A673 (cell line): Measurements from ENCODE around the gene ATP2C1. TPM values are rescaled to one million over a fixed set of nuclear protein-coding genes. Genes with fewer than 3 reads are reported as not detected.

Experiments used
- BruUV-seq: library from RNA; stranded (reverse); fragments of 400-500 nt; replicated peaks from 2 replicates; lab custom pipeline; 2021; lab: Mats Ljungman, UMichigan
- CTCF ChIA-PET: fragments of 300-600 bp; sonication (Branson Sonifier 250); formaldehyde crosslinking; loops from one replicate; lab custom pipeline; 2022; ENCODE audit warnings: antibody characterized with exemption; lab: Charles Lee
- POLR2A ChIA-PET: fragments of 300-600 bp; sonication (Branson Sonifier 250); formaldehyde crosslinking; loops from one replicate; lab custom pipeline; 2022; ENCODE audit warnings: antibody characterized with exemption; ENCODE audit not compliant: low non-redundant PET; lab: Charles Lee
- DNase-seq: peaks from one replicate; pipeline ENCODE4 v3.0.0-alpha.2; 2015; ENCODE audit warnings: low spot score
- H3K27ac ChIP-seq: fragments of 200-600 bp; sonication (generic); 2 replicates; pipeline ENCODE4 v1.5.1; 2016; ENCODE audit warnings: mixed run types, low read depth, mild to moderate bottlenecking, mixed read lengths, antibody characterized with exemption, low read length; ENCODE audit not compliant: poor library complexity, severe bottlenecking
- H3K27me3 ChIP-seq: fragments of 200-600 bp; sonication (generic); replicated peaks from 2 replicates; pipeline ENCODE4 v1.6.1; 2017; ENCODE audit warnings: mixed run types, low read depth, mild to moderate bottlenecking, mixed read lengths, antibody characterized with exemption, low read length; ENCODE audit not compliant: insufficient read depth, poor library complexity
- H3K36me3 ChIP-seq: fragments of 200-600 bp; sonication (generic); 2 replicates; pipeline ENCODE4 v1.6.1; 2016; ENCODE audit warnings: mixed run types, mild to moderate bottlenecking, mixed read lengths, antibody characterized with exemption, low read length; ENCODE audit not compliant: insufficient read depth, poor library complexity, severe bottlenecking
- H3K4me1 ChIP-seq: fragments of 200-600 bp; sonication (generic); 2 replicates; pipeline ENCODE4 v1.6.1; 2017; ENCODE audit warnings: mixed run types, mild to moderate bottlenecking, mixed read lengths, antibody characterized with exemption, low read length; ENCODE audit not compliant: insufficient read depth, poor library complexity, severe bottlenecking
- H3K4me3 ChIP-seq: fragments of 200-600 bp; sonication (generic); 2 replicates; pipeline ENCODE4 v1.5.1; 2016; ENCODE audit warnings: low read depth, mixed run types, mild to moderate bottlenecking, mixed read lengths, low read length; ENCODE audit not compliant: poor library complexity, severe bottlenecking
- H3K9me3 ChIP-seq: fragments of 200-600 bp; sonication (generic); 2 replicates; pipeline ENCODE4 v1.6.1; 2016; ENCODE audit warnings: mixed run types, low read depth, mild to moderate bottlenecking, mixed read lengths, antibody characterized with exemption, low read length; ENCODE audit not compliant: poor library complexity, severe bottlenecking
- CTCF ChIP-seq: fragments of 300-800, 200-600 bp; sonication (generic); conservative IDR thresholded peaks from 2 replicates; pipeline ENCODE4 v1.5.1; 2017; ENCODE audit warnings: low read depth, mild to moderate bottlenecking, antibody characterized with exemption, low read length, moderate library complexity, mixed read lengths
- EZH2 ChIP-seq: fragments of 200-600 bp; sonication (generic); IDR thresholded peaks from 2 replicates; pipeline ENCODE4 v1.6.1; 2017; ENCODE audit warnings: borderline replicate concordance, low read depth, mild to moderate bottlenecking, mixed read lengths, antibody characterized with exemption, low read length; ENCODE audit not compliant: poor library complexity, severe bottlenecking
- intact Hi-C: fragments of 100-400 bp; cut with micrococcal nuclease; formaldehyde crosslinking; loops from one replicate; pipeline ENCODE4 v1.10.0; 2022; ENCODE audit not compliant: unreplicated experiment
- total RNA-seq: library from RNA; stranded (reverse); gene quantifications from 2 replicates; pipeline ENCODE4 v1.2.3, GENCODE V29; 2021

ATP2C1 gene
- total RNA-seq, 1 experiment from 2014 or later, result 75.9 TPM

- peaks cover 4% of the 10 kb centered on the region for H3K36me3 ChIP-seq
- H3K9me3 ChIP-seq, result no peaks in the 10 kb centered on the region
- intact Hi-C loops, result no loop called here
- H3K4me1 ChIP-seq, result no peaks in the 10 kb centered on the region
- H3K27ac ChIP-seq, result no peak overlapping the region
- POLR2A ChIA-PET, result no interaction called here
- no peak for DNase-seq
- no peaks in the 10 kb centered on the region for H3K27me3 ChIP-seq
- H3K4me3 ChIP-seq, result no peak overlapping the region
- BruUV-seq, result no TSS peak
- CTCF ChIA-PET, result no interaction called here
- TF ChIP-seq EZH2 (no peak), CTCF (no peak)
These were observed 82.8 kb downstream of the ATP2C1 start for GRCh38 chr3:130976706-130977105.

GRCh38 chr3:130979117-130979516, 85.2 kb downstream of the ATP2C1 start:
- Histone ChIP-seq H3K27ac (no peak overlapping the region), H3K27me3 (no peaks in the 10 kb centered on the region), H3K4me1 (no peaks in the 10 kb centered on the region), H3K36me3 (peaks cover 4% of the 10 kb centered on the region), H3K9me3 (no peaks in the 10 kb centered on the region), H3K4me3 (no peak overlapping the region)
- DNase-seq, result no peak
- no TSS peak for BruUV-seq
- ChIA-PET POLR2A (no interaction called here), CTCF (no interaction called here)
- intact Hi-C loops, result no loop called here
- no peak for TF ChIP-seq EZH2
- no peak for TF ChIP-seq CTCF

- no peak for DNase-seq
- intact Hi-C loops, result no loop called here
- H3K27me3 ChIP-seq, result no peaks in the 10 kb centered on the region
- CTCF ChIA-PET, result no interaction called here
- POLR2A ChIA-PET, result no interaction called here
- no peaks in the 10 kb centered on the region for H3K4me1 ChIP-seq
- H3K36me3 ChIP-seq, result no peaks in the 10 kb centered on the region
- H3K27ac ChIP-seq, result no peak overlapping the region
- no peak for TF ChIP-seq EZH2
- TF ChIP-seq CTCF, result no peak
- no peak overlapping the region for H3K4me3 ChIP-seq
- no TSS peak for BruUV-seq
- H3K9me3 ChIP-seq, result no peaks in the 10 kb centered on the region
These were observed 87.6 kb downstream of the ATP2C1 start for GRCh38 chr3:130981469-130981868.
